ENCODE measurements around the gene PHF24. TPM values are rescaled to one million over a fixed set of nuclear protein-coding genes. Genes with fewer than 3 reads are reported as not detected.
A peak's percentile ranks its signal among the peaks of the same experiment; 100 is the strongest.

The PHF24 gene
- total and polyA plus RNA-seq, 7 experiments from 2014 or later: not detected

DNA sequence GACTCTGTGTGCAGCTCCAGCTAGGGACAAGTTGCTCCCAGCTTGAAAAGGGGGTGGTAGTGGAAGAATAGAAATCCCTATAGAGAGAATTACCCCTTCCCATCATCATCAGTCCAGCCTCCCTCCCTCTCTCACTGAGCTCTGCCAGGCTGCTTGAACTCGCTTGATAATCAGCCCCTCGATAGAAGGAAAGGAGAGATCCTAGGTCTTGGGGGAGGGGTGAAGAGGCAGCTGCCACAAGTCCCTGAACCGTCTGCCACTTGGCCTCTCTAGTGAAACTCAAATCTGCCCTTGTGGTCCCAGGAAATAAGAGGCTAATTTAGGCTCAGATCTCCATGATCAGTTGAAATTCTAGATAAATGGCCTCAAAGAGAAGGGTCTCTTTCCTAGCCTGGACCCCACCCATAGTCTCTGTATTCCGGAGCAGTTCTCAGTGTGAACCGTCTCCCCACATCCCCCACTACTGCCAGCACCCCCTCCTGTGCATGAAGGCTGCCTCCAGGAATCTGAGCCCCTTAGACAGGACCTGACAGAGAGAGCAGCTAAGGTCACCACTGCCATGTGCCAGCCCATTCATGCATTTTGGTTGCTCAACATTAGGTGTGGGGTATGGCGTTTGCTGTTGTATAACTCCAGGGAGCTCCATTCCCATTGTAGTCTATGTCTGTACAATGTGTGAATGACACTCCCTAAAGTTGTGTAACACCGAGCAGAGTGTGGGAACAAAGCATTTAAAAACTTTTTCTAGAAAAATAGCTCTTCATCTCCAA is 37.0 kb downstream of the PHF24 start:
- Mint-ChIP-seq H3K27ac (peak overlapping the region in 1 of 9 donors; percentile 41), H3K36me3 (peaks cover 0 to 9% (median 4%) of the 10 kb centered on the region in 5 donors), H3K4me1 (peaks cover 0 to 15% (median 6%) of the 10 kb centered on the region in 7 donors), H3K9me3 (no peaks in the 10 kb centered on the region), H3K27me3 (no peaks in the 10 kb centered on the region), H3K4me3 (no peak overlapping the region)
- DNase-seq (no peak), ATAC-seq (no peak)
- H3K27me3 ChIP-seq (ENCODE audit: control insufficient read depth in 2 of 2, insufficient read depth in 2 of 2, low read length in 2 of 2): no peaks in the 10 kb centered on the region
- CTCF ChIA-PET: interaction anchor here (0.5 to 2.4 kb wide), 4 partner anchors 10 to 95 kb away, joined by 3 to 11 read pairs (median 4); no protein-coding TSS in a partner anchor
- POLR2A ChIA-PET: no interaction called here
- H3K4me1 ChIP-seq (ENCODE audit: control insufficient read depth in 2 of 2, insufficient read depth in 2 of 2, low read length in 2 of 2): peaks cover 2 to 3% of the 10 kb centered on the region in 2 donors
- no peaks in the 10 kb centered on the region for H3K9me3 ChIP-seq (ENCODE audit: control insufficient read depth in 2 of 3, low read length in 3 of 3)
- peaks cover 0 to 7% (median 0%) of the 10 kb centered on the region in 3 experiments for H3K36me3 ChIP-seq (ENCODE audit: control insufficient read depth in 2 of 3, insufficient read depth in 3 of 3, low read length in 3 of 3)
- H3K27ac ChIP-seq (ENCODE audit: low read depth, low read length): no peak overlapping the region
- H3K4me3 ChIP-seq (ENCODE audit: low read length): no peak overlapping the region
- intact Hi-C loops (cut with micrococcal nuclease): no loop called here

DNA sequence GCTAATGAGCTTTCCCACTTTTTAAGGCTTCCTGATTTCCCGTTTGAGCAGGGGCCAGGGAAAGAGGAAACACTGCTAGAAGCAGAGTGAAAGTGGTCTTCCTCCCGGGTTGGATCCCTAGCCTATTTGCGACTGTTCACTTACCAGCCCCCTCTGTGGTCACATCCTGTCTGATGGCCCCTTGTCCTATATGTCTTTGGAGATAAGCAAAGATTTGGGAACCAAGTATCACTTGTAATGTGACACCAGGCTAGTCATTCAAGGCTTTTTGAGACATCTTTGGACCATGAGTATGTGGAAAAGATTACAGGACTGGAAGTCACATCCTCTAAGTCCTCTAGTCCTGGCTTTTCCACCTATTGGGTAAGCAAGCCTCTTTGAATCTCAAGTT is 37.6 kb downstream of the PHF24 start:
- intact Hi-C loops (cut with micrococcal nuclease): no loop called here
- Histone ChIP-seq H3K27ac (ENCODE audit: low read depth, low read length) (no peak overlapping the region), H3K36me3 (ENCODE audit: control insufficient read depth in 2 of 3, insufficient read depth in 3 of 3, low read length in 3 of 3) (peaks cover 0 to 7% (median 0%) of the 10 kb centered on the region in 3 experiments), H3K27me3 (ENCODE audit: control insufficient read depth in 2 of 2, insufficient read depth in 2 of 2, low read length in 2 of 2) (no peaks in the 10 kb centered on the region), H3K4me1 (ENCODE audit: control insufficient read depth in 2 of 2, insufficient read depth in 2 of 2, low read length in 2 of 2) (no peaks in the 10 kb centered on the region), H3K9me3 (ENCODE audit: control insufficient read depth in 2 of 3, low read length in 3 of 3) (no peaks in the 10 kb centered on the region), H3K4me3 (ENCODE audit: low read length) (no peak overlapping the region)
- H3K9me3 Mint-ChIP-seq: no peaks in the 10 kb centered on the region
- peaks cover 0 to 9% (median 4%) of the 10 kb centered on the region in 5 donors for H3K36me3 Mint-ChIP-seq
- H3K4me3 Mint-ChIP-seq: no peak overlapping the region
- no peaks in the 10 kb centered on the region for H3K27me3 Mint-ChIP-seq
- DNase-seq: no peak
- peaks cover 0 to 11% (median 6%) of the 10 kb centered on the region in 7 donors for H3K4me1 Mint-ChIP-seq
- ChIA-PET POLR2A (no interaction called here), CTCF (interaction anchor here (1.1 to 2.4 kb wide), 2 partner anchors 80 to 96 kb away, joined by 3 to 11 read pairs; no protein-coding TSS in a partner anchor)
- H3K27ac Mint-ChIP-seq: peak overlapping the region in 1 of 9 donors; percentile 41
- no peak for ATAC-seq

DNA sequence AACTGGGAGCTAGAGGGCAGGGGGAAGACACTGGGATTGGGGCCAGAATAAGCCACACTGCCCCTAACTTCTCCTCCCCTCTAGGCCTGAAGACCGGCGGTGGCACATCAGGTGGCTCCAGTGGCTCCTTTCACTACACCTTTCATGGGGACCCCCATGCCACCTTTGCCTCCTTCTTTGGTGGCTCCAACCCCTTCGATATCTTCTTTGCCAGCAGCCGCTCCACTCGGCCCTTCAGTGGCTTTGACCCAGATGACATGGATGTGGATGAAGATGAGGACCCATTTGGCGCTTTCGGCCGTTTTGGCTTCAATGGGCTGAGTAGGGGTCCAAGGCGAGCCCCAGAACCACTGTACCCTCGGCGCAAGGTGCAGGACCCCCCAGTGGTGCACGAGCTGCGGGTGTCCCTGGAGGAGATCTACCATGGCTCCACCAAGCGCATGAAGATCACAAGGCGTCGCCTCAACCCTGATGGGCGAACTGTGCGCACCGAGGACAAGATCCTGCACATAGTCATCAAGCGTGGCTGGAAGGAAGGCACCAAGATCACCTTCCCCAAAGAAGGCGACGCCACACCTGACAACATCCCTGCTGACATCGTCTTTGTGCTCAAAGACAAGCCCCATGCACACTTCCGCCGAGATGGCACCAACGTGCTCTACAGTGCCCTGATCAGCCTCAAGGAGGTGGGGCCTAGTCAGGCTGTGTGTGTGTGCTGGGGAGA is 38.3 kb downstream of the PHF24 start:
- peaks cover 0 to 7% (median 0%) of the 10 kb centered on the region in 3 experiments for H3K36me3 ChIP-seq (ENCODE audit: control insufficient read depth in 2 of 3, insufficient read depth in 3 of 3, low read length in 3 of 3)
- no peaks in the 10 kb centered on the region for H3K9me3 Mint-ChIP-seq
- DNase-seq: no peak
- ChIA-PET POLR2A (no interaction called here), CTCF (interaction anchor here (0.6 to 2.4 kb wide), 2 partner anchors 11 to 97 kb away, joined by 5 to 11 read pairs; no protein-coding TSS in a partner anchor)
- H3K27me3 ChIP-seq (ENCODE audit: control insufficient read depth in 2 of 2, insufficient read depth in 2 of 2, low read length in 2 of 2): no peaks in the 10 kb centered on the region
- peaks cover 0 to 9% (median 4%) of the 10 kb centered on the region in 5 donors for H3K36me3 Mint-ChIP-seq
- no peak for ATAC-seq
- H3K27ac ChIP-seq (ENCODE audit: low read depth, low read length): no peak overlapping the region
- H3K4me3 Mint-ChIP-seq: no peak overlapping the region
- no peaks in the 10 kb centered on the region for H3K9me3 ChIP-seq (ENCODE audit: control insufficient read depth in 2 of 3, low read length in 3 of 3)
- H3K27me3 Mint-ChIP-seq: no peaks in the 10 kb centered on the region
- no peak overlapping the region for H3K4me3 ChIP-seq (ENCODE audit: low read length)
- H3K4me1 Mint-ChIP-seq: peaks cover 0 to 6% (median 0%) of the 10 kb centered on the region in 7 donors
- H3K27ac Mint-ChIP-seq: no peak overlapping the region
- H3K4me1 ChIP-seq (ENCODE audit: control insufficient read depth in 2 of 2, insufficient read depth in 2 of 2, low read length in 2 of 2): no peaks in the 10 kb centered on the region
- intact Hi-C loops (cut with micrococcal nuclease): no loop called here

DNA sequence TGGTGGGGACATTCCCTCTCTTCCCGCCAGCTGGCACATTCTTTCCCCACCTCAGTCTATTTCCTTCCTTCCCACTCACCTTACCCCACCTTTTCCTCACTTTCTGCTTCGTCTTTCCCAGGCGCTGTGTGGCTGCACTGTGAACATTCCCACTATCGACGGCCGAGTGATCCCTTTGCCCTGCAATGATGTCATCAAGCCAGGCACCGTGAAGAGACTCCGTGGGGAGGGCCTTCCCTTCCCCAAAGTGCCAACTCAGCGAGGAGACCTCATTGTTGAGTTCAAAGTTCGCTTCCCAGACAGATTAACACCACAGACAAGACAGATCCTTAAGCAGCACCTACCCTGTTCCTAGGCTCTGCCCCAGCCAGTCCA is 38.8 kb downstream of the PHF24 start:
- H3K27me3 Mint-ChIP-seq: no peaks in the 10 kb centered on the region
- H3K4me3 Mint-ChIP-seq: no peak overlapping the region
- intact Hi-C loops (cut with micrococcal nuclease): no loop called here
- Histone ChIP-seq H3K27me3 (ENCODE audit: control insufficient read depth in 2 of 2, insufficient read depth in 2 of 2, low read length in 2 of 2) (no peaks in the 10 kb centered on the region), H3K27ac (ENCODE audit: low read depth, low read length) (no peak overlapping the region), H3K4me3 (ENCODE audit: low read length) (no peak overlapping the region), H3K36me3 (ENCODE audit: control insufficient read depth in 2 of 3, insufficient read depth in 3 of 3, low read length in 3 of 3) (peaks cover 0 to 7% (median 0%) of the 10 kb centered on the region in 3 experiments), H3K4me1 (ENCODE audit: control insufficient read depth in 2 of 2, insufficient read depth in 2 of 2, low read length in 2 of 2) (no peaks in the 10 kb centered on the region), H3K9me3 (ENCODE audit: control insufficient read depth in 2 of 3, low read length in 3 of 3) (no peaks in the 10 kb centered on the region)
- ATAC-seq: no peak
- H3K36me3 Mint-ChIP-seq: peaks cover 0 to 9% (median 4%) of the 10 kb centered on the region in 5 donors
- peaks cover 0 to 10% (median 0%) of the 10 kb centered on the region in 7 donors for H3K4me1 Mint-ChIP-seq
- H3K9me3 Mint-ChIP-seq: no peaks in the 10 kb centered on the region
- POLR2A ChIA-PET: no interaction called here
- H3K27ac Mint-ChIP-seq: no peak overlapping the region
- CTCF ChIA-PET: interaction anchor here (0.6 to 0.9 kb wide), 3 partner anchors 9 to 93 kb away, joined by 3 to 5 read pairs (median 3); no protein-coding TSS in a partner anchor
- no peak for DNase-seq

DNA sequence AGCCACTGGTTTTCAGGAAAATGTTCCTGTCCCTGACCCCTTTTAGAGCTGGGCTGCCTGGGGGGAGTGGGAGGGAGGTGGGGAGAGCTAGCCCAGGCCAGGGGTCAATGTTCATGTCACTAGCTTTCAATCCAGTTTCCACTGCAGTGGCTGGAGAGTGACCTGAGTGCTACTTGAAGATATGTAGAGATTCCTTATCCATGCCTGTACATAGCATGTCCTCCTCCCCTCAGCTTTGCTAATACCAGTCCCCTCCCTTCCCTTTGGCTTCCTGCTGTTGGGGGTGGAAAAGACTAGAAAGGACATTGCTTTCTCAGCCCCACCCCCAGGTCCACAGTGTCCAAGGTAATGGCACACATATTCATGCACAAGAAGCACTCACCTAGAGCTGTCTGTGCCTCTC is 39.3 kb downstream of the PHF24 start:
- Histone ChIP-seq H3K36me3 (ENCODE audit: control insufficient read depth in 2 of 3, insufficient read depth in 3 of 3, low read length in 3 of 3) (peaks cover 0 to 7% (median 0%) of the 10 kb centered on the region in 3 experiments), H3K4me3 (ENCODE audit: low read length) (no peak overlapping the region), H3K9me3 (ENCODE audit: control insufficient read depth in 2 of 3, low read length in 3 of 3) (no peaks in the 10 kb centered on the region), H3K27ac (ENCODE audit: low read depth, low read length) (no peak overlapping the region), H3K4me1 (ENCODE audit: control insufficient read depth in 2 of 2, insufficient read depth in 2 of 2, low read length in 2 of 2) (no peaks in the 10 kb centered on the region), H3K27me3 (ENCODE audit: control insufficient read depth in 2 of 2, insufficient read depth in 2 of 2, low read length in 2 of 2) (no peaks in the 10 kb centered on the region)
- Mint-ChIP-seq H3K4me3 (no peak overlapping the region), H3K27ac (no peak overlapping the region), H3K36me3 (peaks cover 0 to 9% (median 4%) of the 10 kb centered on the region in 5 donors), H3K27me3 (no peaks in the 10 kb centered on the region), H3K4me1 (peaks cover 0 to 12% (median 3%) of the 10 kb centered on the region in 7 donors), H3K9me3 (no peaks in the 10 kb centered on the region)
- DNase-seq (no peak), ATAC-seq (no peak)
- intact Hi-C loops (cut with micrococcal nuclease): no loop called here
- CTCF ChIA-PET: interaction anchor here (0.6 to 0.9 kb wide), 3 partner anchors 9 to 94 kb away, joined by 3 to 5 read pairs (median 3); no protein-coding TSS in a partner anchor
- POLR2A ChIA-PET: no interaction called here

DNA sequence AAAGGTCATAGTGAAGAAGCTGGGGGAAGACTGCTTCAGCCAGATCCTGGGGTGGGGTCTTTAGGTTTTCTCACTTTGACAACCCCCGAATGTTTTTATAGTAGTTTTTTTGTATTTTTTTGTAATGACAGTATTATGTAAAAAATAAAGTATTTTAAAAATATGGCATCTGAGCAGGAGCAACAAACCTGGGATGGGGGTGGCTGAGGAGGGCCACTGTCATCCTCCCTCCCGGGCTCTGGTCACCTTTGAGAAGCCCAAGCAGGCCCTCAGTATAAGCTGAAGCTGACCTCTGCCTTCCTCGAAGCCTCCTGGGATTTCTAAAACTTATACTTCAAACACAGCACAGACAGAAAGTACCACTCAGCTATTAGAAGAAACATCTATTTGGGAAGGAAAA is 40.2 kb downstream of the PHF24 start:
- CTCF ChIA-PET: no interaction called here
- Mint-ChIP-seq H3K4me3 (no peak overlapping the region), H3K27ac (no peak overlapping the region), H3K36me3 (peaks cover 0 to 9% (median 4%) of the 10 kb centered on the region in 5 donors), H3K27me3 (no peaks in the 10 kb centered on the region), H3K9me3 (no peaks in the 10 kb centered on the region), H3K4me1 (peaks cover 0 to 18% (median 3%) of the 10 kb centered on the region in 7 donors)
- no peaks in the 10 kb centered on the region for H3K4me1 ChIP-seq (ENCODE audit: control insufficient read depth in 2 of 2, insufficient read depth in 2 of 2, low read length in 2 of 2)
- no peaks in the 10 kb centered on the region for H3K27me3 ChIP-seq (ENCODE audit: control insufficient read depth in 2 of 2, insufficient read depth in 2 of 2, low read length in 2 of 2)
- no peaks in the 10 kb centered on the region for H3K9me3 ChIP-seq (ENCODE audit: control insufficient read depth in 2 of 3, low read length in 3 of 3)
- DNase-seq: no peak
- H3K4me3 ChIP-seq (ENCODE audit: low read length): no peak overlapping the region
- POLR2A ChIA-PET: no interaction called here
- ATAC-seq: no peak
- no peak overlapping the region for H3K27ac ChIP-seq (ENCODE audit: low read depth, low read length)
- peaks cover 0 to 7% (median 0%) of the 10 kb centered on the region in 3 experiments for H3K36me3 ChIP-seq (ENCODE audit: control insufficient read depth in 2 of 3, insufficient read depth in 3 of 3, low read length in 3 of 3)
- intact Hi-C loops (cut with micrococcal nuclease): no loop called here
